HCT116 (cell line): ENCODE results near the gene CUL9. TPM values are rescaled to one million over a fixed set of nuclear protein-coding genes. Genes with fewer than 3 reads are reported as not detected.

Source experiments
- ATAC-seq: fragments of 200-7000 bp; cut with Tn5 transposase; 2 replicates; pipeline ENCODE4 v1.9.1; 2020; ENCODE audit warnings: mild to moderate bottlenecking, moderate library complexity
- BruUV-seq: library from RNA; stranded (reverse); fragments of 400-500 nt; replicated peaks from 2 replicates; lab custom pipeline; 2021; lab: Mats Ljungman, UMichigan
- CTCF ChIA-PET: fragments of 300-600 bp; sonication (Branson Sonifier 250); formaldehyde crosslinking; loops from one replicate; lab custom pipeline; 2021; ENCODE audit warnings: antibody characterized with exemption; lab: Charles Lee
- POLR2A ChIA-PET: fragments of 300-600, 350-600 bp; sonication (Branson Sonifier 250); formaldehyde crosslinking; loops from one replicate; lab custom pipeline; 2021; ENCODE audit warnings: antibody characterized with exemption; lab: Charles Lee
- RAD21 ChIA-PET, 2 experiments: fragments of 300-600 bp; sonication (Branson Sonifier 250); formaldehyde crosslinking; loops; one replicate each; lab custom pipeline; 2023; ENCODE audit warnings: low total read pairs in 2 of 2; ENCODE audit not compliant: uncharacterized antibody in 2 of 2, unreplicated experiment in 2 of 2, low non-redundant PET in 1 of 2; lab: Charles Lee
- DNase-seq: peaks from one replicate; pipeline ENCODE4 v3.0.0-alpha.2; 2010; ENCODE audit warnings: low read depth, low spot score
- H2AFZ ChIP-seq: fragments of 200-600 bp; shearing (Covaris generic), sonication (generic); 2 replicates; pipeline ENCODE4 v1.6.1; 2017; ENCODE audit warnings: low read depth, mixed run types, mixed read lengths, antibody characterized with exemption, low read length; ENCODE audit not compliant: poor library complexity, severe bottlenecking
- H3K27ac ChIP-seq: 2 replicates; pipeline ENCODE4 v1.5.1; 2012; ENCODE audit warnings: low read depth, low read length
- H3K27me3 ChIP-seq: fragments of 200-600 bp; sonication (generic); 2 replicates; pipeline ENCODE4 v1.6.1; 2016; ENCODE audit warnings: mixed run types, low read length, mixed read lengths; ENCODE audit not compliant: insufficient read depth
- H3K36me3 ChIP-seq, 2 experiments: fragments of 200-500 bp in 1 of 2; fragments of 200-600 bp in 1 of 2; sonication (Bioruptor generic) in 1 of 2; sonication (generic) in 1 of 2; 2 replicates each; pipeline versions ENCODE4 v1.5.1 to v1.6.1; 2014 to 2016; ENCODE audit warnings: low read length in 2 of 2, inconsistent platforms in 1 of 2, mixed read lengths in 1 of 2, mixed run types in 1 of 2; ENCODE audit not compliant: insufficient read depth in 2 of 2, control insufficient read depth in 1 of 2
- H3K4me1 ChIP-seq, 2 experiments: fragments of 200-600 bp in 1 of 2; sonication (generic) in 1 of 2; 2 replicates each; pipeline versions ENCODE4 v1.5.1 to v1.6.1; 2012 to 2017; ENCODE audit warnings: low read length in 2 of 2, inconsistent platforms in 1 of 2, mild to moderate bottlenecking in 1 of 2, mixed read lengths in 1 of 2, mixed run types in 1 of 2, moderate library complexity in 1 of 2; ENCODE audit not compliant: insufficient read depth in 2 of 2, control insufficient read depth in 1 of 2
- H3K4me2 ChIP-seq: fragments of 200-600 bp; sonication (generic); 2 replicates; pipeline ENCODE4 v1.6.1; 2017; ENCODE audit warnings: mixed run types, low read length, mixed read lengths
- H3K4me3 ChIP-seq, 2 experiments: fragments of 200-600 bp in 1 of 2; sonication (generic) in 1 of 2; replicated peaks in 1 of 2; 2 replicates each; pipeline ENCODE4 v1.5.1; 2011 to 2016; ENCODE audit warnings: low read length in 2 of 2, control low read depth in 1 of 2, low read depth in 1 of 2, mild to moderate bottlenecking in 1 of 2, mixed read lengths in 1 of 2, mixed run types in 1 of 2
- H3K79me2 ChIP-seq: fragments of 200-600 bp; sonication (generic); 2 replicates; pipeline ENCODE4 v1.6.1; 2017; ENCODE audit warnings: mild to moderate bottlenecking, mixed run types, low read length, moderate library complexity, mixed read lengths; ENCODE audit not compliant: insufficient read depth
- H3K9ac ChIP-seq: fragments of 200-600 bp; sonication (generic); 2 replicates; pipeline ENCODE4 v1.6.1; 2016; ENCODE audit warnings: low read length, mixed read lengths
- H3K9me2 ChIP-seq: fragments of 200-600 bp; sonication (generic), shearing (Covaris generic); 2 replicates; pipeline ENCODE4 v1.6.1; 2017; ENCODE audit warnings: mixed run types, mild to moderate bottlenecking, moderate library complexity; ENCODE audit not compliant: insufficient read depth
- H3K9me3 ChIP-seq, 2 experiments: fragments of 200-500 bp in 1 of 2; fragments of 200-600 bp in 1 of 2; sonication (Bioruptor generic) in 1 of 2; sonication (generic) in 1 of 2; 2 replicates each; pipeline ENCODE4 v1.6.1; 2014 to 2017; ENCODE audit warnings: low read length in 2 of 2, mixed read lengths in 2 of 2, inconsistent platforms in 1 of 2, low read depth in 1 of 2, mild to moderate bottlenecking in 1 of 2, mixed run types in 1 of 2, moderate library complexity in 1 of 2; ENCODE audit not compliant: control insufficient read depth in 1 of 2, insufficient read depth in 1 of 2
- H4K20me1 ChIP-seq: fragments of 200-600 bp; sonication (generic), shearing (Covaris generic); 2 replicates; pipeline ENCODE4 v1.6.1; 2017; ENCODE audit warnings: mixed run types, mild to moderate bottlenecking, moderate library complexity; ENCODE audit not compliant: insufficient read depth
- ATF3 ChIP-seq: IDR thresholded peaks from 2 replicates; pipeline ENCODE4 v1.6.1; 2012
- CBX3 ChIP-seq: IDR thresholded peaks from 2 replicates; pipeline ENCODE4 v1.6.1; 2012; ENCODE audit warnings: low read depth
- CTCF ChIP-seq, 3 experiments: fragments of 200-600 bp in 1 of 3; sonication (generic) in 1 of 3; IDR thresholded peaks in 2 of 3; conservative IDR thresholded peaks in 1 of 3; 2 replicates each; pipeline ENCODE4 v1.5.1; 2012 to 2017; ENCODE audit warnings: low read depth in 2 of 3, low read length in 2 of 3, antibody characterized with exemption in 1 of 3, borderline replicate concordance in 1 of 3, control low read depth in 1 of 3, mild to moderate bottlenecking in 1 of 3, mixed read lengths in 1 of 3, mixed run types in 1 of 3, moderate library complexity in 1 of 3; ENCODE audit not compliant: insufficient read depth in 1 of 3
- EGR1 ChIP-seq: IDR thresholded peaks from 2 replicates; pipeline ENCODE4 v1.6.1; 2012; ENCODE audit warnings: low read depth
- JUND ChIP-seq: IDR thresholded peaks from 2 replicates; pipeline ENCODE4 v1.6.1; 2012
- MAX ChIP-seq: IDR thresholded peaks from 2 replicates; pipeline ENCODE4 v1.6.1; 2012
- RAD21 ChIP-seq: IDR thresholded peaks from 2 replicates; pipeline ENCODE4 v1.6.1; 2012; ENCODE audit warnings: low read depth, mild to moderate bottlenecking
- SP1 ChIP-seq: IDR thresholded peaks from 2 replicates; pipeline ENCODE4 v1.6.1; 2012; ENCODE audit warnings: low read depth
- TCF7L2 ChIP-seq: IDR thresholded peaks from 2 replicates; pipeline ENCODE4 v1.7.0; 2011; ENCODE audit warnings: borderline replicate concordance, inconsistent platforms; ENCODE audit not compliant: insufficient read depth, insufficient read length; ENCODE audit errors: extremely low read depth
- ZBTB33 ChIP-seq: IDR thresholded peaks from 2 replicates; pipeline ENCODE4 v1.6.1; 2011; ENCODE audit warnings: mild to moderate bottlenecking, low read length, moderate library complexity; ENCODE audit not compliant: insufficient replicate concordance; ENCODE audit errors: extremely low read depth
- ZNF274 ChIP-seq: fragments of 200-500 bp; sonication (Bioruptor generic); IDR thresholded peaks from 2 replicates; pipeline ENCODE4 v1.6.1; 2014; ENCODE audit warnings: mild to moderate bottlenecking, low read depth, low read length, inconsistent platforms
- intact Hi-C: fragments of 100-400 bp; cut with micrococcal nuclease; formaldehyde crosslinking; loops from 2 replicates; pipeline ENCODE4 v1.10.0; 2022
- total RNA-seq: library from RNA; stranded (reverse); gene quantifications from one replicate; pipeline ENCODE4 v1.2.1, GENCODE V29; 2021; ENCODE audit not compliant: unreplicated experiment

The CUL9 gene
- total RNA-seq, 1 experiment from 2014 or later = 36.5 TPM

GRCh38 chr6:43204271-43205105 lies 22.5 kb downstream of the CUL9 start:
- Histone ChIP-seq H3K4me1 (no peaks in the 10 kb centered on the region), H3K27me3 (no peaks in the 10 kb centered on the region)
- CTCF ChIA-PET = no interaction called here
- RAD21 ChIA-PET = no interaction called here
- TF ChIP-seq CTCF (IDR thresholded peaks at IDR 0.05 in 2 of 3, conservative IDR thresholded peaks at IDR 0.05 in 1 of 3; ENCODE audit: borderline replicate concordance in 1 of 3, insufficient read depth in 1 of 3, low read depth in 2 of 3, low read length in 2 of 3) (no peak), TCF7L2 (no peak)
- TF ChIP-seq, all 23 proteins: peak for 0
- H3K36me3 ChIP-seq = no peaks in the 10 kb centered on the region; a peak in 1 of 4 replicates
- H3K27ac ChIP-seq = no peak overlapping the region
- H3K4me2 ChIP-seq = no peak overlapping the region
- intact Hi-C loops = no loop called here
- H3K4me3 ChIP-seq = no peak overlapping the region
- ATAC-seq (no peak), DNase-seq (no peak)
- no peaks in the 10 kb centered on the region for H3K79me2 ChIP-seq
- POLR2A ChIA-PET = no interaction called here
- no TSS peak for BruUV-seq
- H3K9ac ChIP-seq = no peak overlapping the region
- no peaks in the 10 kb centered on the region for H4K20me1 ChIP-seq
- no peaks in the 10 kb centered on the region for H3K9me2 ChIP-seq
- H2AFZ ChIP-seq = no peak overlapping the region
- no peaks in the 10 kb centered on the region for H3K9me3 ChIP-seq

GRCh38 chr6:43205849-43206248 lies 23.9 kb downstream of the CUL9 start:
- H4K20me1 ChIP-seq = no peaks in the 10 kb centered on the region
- no peak overlapping the region for H3K27ac ChIP-seq
- CTCF ChIA-PET = no interaction called here
- no peak overlapping the region for H3K9ac ChIP-seq
- no peak for DNase-seq
- H3K4me2 ChIP-seq = no peak overlapping the region
- no peaks in the 10 kb centered on the region for H3K9me3 ChIP-seq
- H3K27me3 ChIP-seq = no peaks in the 10 kb centered on the region
- BruUV-seq = no TSS peak
- POLR2A ChIA-PET = no interaction called here
- intact Hi-C loops = no loop called here
- no peak overlapping the region for H2AFZ ChIP-seq
- no peak overlapping the region for H3K4me3 ChIP-seq
- RAD21 ChIA-PET = no interaction called here
- no peaks in the 10 kb centered on the region; a peak in 1 of 4 replicates for H3K36me3 ChIP-seq
- no peaks in the 10 kb centered on the region for H3K4me1 ChIP-seq
- H3K9me2 ChIP-seq = no peaks in the 10 kb centered on the region
- no peaks in the 10 kb centered on the region for H3K79me2 ChIP-seq
- no peak for ATAC-seq
- no peak for TF ChIP-seq ZBTB33
- TF ChIP-seq ATF3 = no peak
- TF ChIP-seq CBX3 = no peak
- no peak for TF ChIP-seq EGR1
- TF ChIP-seq JUND = no peak
- no peak for TF ChIP-seq MAX
- no peak for TF ChIP-seq ZNF274
- no peak for TF ChIP-seq RAD21
- TF ChIP-seq SP1 = no peak
- TF ChIP-seq CTCF (IDR thresholded peaks at IDR 0.05 in 2 of 3, conservative IDR thresholded peaks at IDR 0.05 in 1 of 3; ENCODE audit: borderline replicate concordance in 1 of 3, insufficient read depth in 1 of 3, low read depth in 2 of 3, low read length in 2 of 3) = no peak
